ENCODE data around the gene TGIF2.
"Not testable (repeated sequence)": the region's sequence is repeated elsewhere in the genome, so short reads cannot be mapped to it uniquely, and the experiment has no call there.

TGIF2 gene

GRCh38 chr20:36564726-36565121 lies 8.7 kb upstream of the TGIF2 start:
- not testable (repeated sequence) for H3K27ac Mint-ChIP-seq; ATAC-seq; DNase-seq (ENCODE audit: low spot score in 2 of 2)

GRCh38 chr20:36565520-36565919 lies 7.9 kb upstream of the TGIF2 start:
- no peak overlapping the region for H3K27ac Mint-ChIP-seq
- DNase-seq (ENCODE audit: low spot score in 2 of 2), result no peak
- H3K9me3 Mint-ChIP-seq, result peaks cover 6% of the 10 kb centered on the region
- no peak for ATAC-seq
- no peak overlapping the region for H3K4me3 Mint-ChIP-seq
- peaks cover 8% of the 10 kb centered on the region for H3K36me3 Mint-ChIP-seq
- H3K4me1 Mint-ChIP-seq, result peaks cover 22% of the 10 kb centered on the region

More at GRCh38 chr20:36564726-36565121, 8.7 kb upstream of the TGIF2 start:
- peaks cover 22% of the 10 kb centered on the region for H3K4me1 Mint-ChIP-seq
- H3K9me3 Mint-ChIP-seq, H3K36me3 Mint-ChIP-seq, H3K4me3 Mint-ChIP-seq: not testable (repeated sequence)

- no peak for DNase-seq (ENCODE audit: low spot score in 2 of 2)
- Mint-ChIP-seq H3K36me3 (peaks cover 13% of the 10 kb centered on the region), H3K4me1 (peaks cover 23% of the 10 kb centered on the region), H3K27ac (peak overlapping the region; percentile 4), H3K9me3 (peaks cover 3% of the 10 kb centered on the region), H3K4me3 (no peak overlapping the region)
- no peak for ATAC-seq
Observed at GRCh38 chr20:36569847-36570429, 3.5 kb upstream of the TGIF2 start.

GRCh38 chr20:36571564-36572504 lies 1.6 kb upstream of the TGIF2 start:
- H3K27ac Mint-ChIP-seq, result peak overlapping the region; percentile 97
- H3K9me3 Mint-ChIP-seq, result no peaks in the 10 kb centered on the region
- H3K4me1 Mint-ChIP-seq, result peaks cover 36% of the 10 kb centered on the region
- H3K4me3 Mint-ChIP-seq, result peak overlapping the region; percentile 88
- peaks cover 32% of the 10 kb centered on the region for H3K36me3 Mint-ChIP-seq
- no peak for DNase-seq (ENCODE audit: low spot score in 2 of 2)
- ATAC-seq, result no peak

- DNase-seq (ENCODE audit: low spot score in 2 of 2), result no peak
Observed at GRCh38 chr20:36572701-36573102, 695 bp upstream of the TGIF2 start.

GRCh38 chr20:36573798-36574365 lies 485 bp downstream of the TGIF2 start:
- H3K9me3 Mint-ChIP-seq, result no peaks in the 10 kb centered on the region
- peak overlapping the region; percentile 91 for H3K27ac Mint-ChIP-seq
- H3K36me3 Mint-ChIP-seq, result peaks cover 51% of the 10 kb centered on the region
- peaks cover 36% of the 10 kb centered on the region for H3K4me1 Mint-ChIP-seq
- peak overlapping the region; percentile 88 for H3K4me3 Mint-ChIP-seq
- ATAC-seq, result no peak
- peak in 1 of 2 donors; percentile 62 for DNase-seq (ENCODE audit: low spot score in 2 of 2)

More at GRCh38 chr20:36572701-36573102, 695 bp upstream of the TGIF2 start:
- peak overlapping the region; percentile 97 for H3K27ac Mint-ChIP-seq
- H3K9me3 Mint-ChIP-seq, result no peaks in the 10 kb centered on the region
- peak overlapping the region; percentile 88 for H3K4me3 Mint-ChIP-seq
- ATAC-seq, result peak; percentile 92
- H3K36me3 Mint-ChIP-seq, result peaks cover 39% of the 10 kb centered on the region
- H3K4me1 Mint-ChIP-seq, result peaks cover 36% of the 10 kb centered on the region

GRCh38 chr20:36574366-36575135 lies 1.2 kb downstream of the TGIF2 start:
- DNase-seq (ENCODE audit: low spot score in 2 of 2), result peak in 1 of 2 donors; percentile 68
- peaks cover 36% of the 10 kb centered on the region for H3K4me1 Mint-ChIP-seq
- peak overlapping the region; percentile 88 for H3K4me3 Mint-ChIP-seq
- peaks cover 58% of the 10 kb centered on the region for H3K36me3 Mint-ChIP-seq
- H3K27ac Mint-ChIP-seq, result peak overlapping the region; percentile 91
- ATAC-seq, result no peak
- no peaks in the 10 kb centered on the region for H3K9me3 Mint-ChIP-seq

- no peak for ATAC-seq
- H3K4me3 Mint-ChIP-seq, result peak overlapping the region; percentile 88
- H3K27ac Mint-ChIP-seq, result peak overlapping the region; percentile 91
- peaks cover 44% of the 10 kb centered on the region for H3K4me1 Mint-ChIP-seq
- no peak for DNase-seq (ENCODE audit: low spot score in 2 of 2)
- peaks cover 73% of the 10 kb centered on the region for H3K36me3 Mint-ChIP-seq
- H3K9me3 Mint-ChIP-seq, result no peaks in the 10 kb centered on the region
Observed at GRCh38 chr20:36576081-36576445, 2.7 kb downstream of the TGIF2 start.

GRCh38 chr20:36578356-36579041 lies 5.1 kb downstream of the TGIF2 start:
- Mint-ChIP-seq H3K27ac (no peak overlapping the region), H3K4me3 (no peak overlapping the region)

GRCh38 chr20:36579996-36580545 lies 6.7 kb downstream of the TGIF2 start:
- H3K4me1 Mint-ChIP-seq, result peaks cover 33% of the 10 kb centered on the region
- no peak for DNase-seq (ENCODE audit: low spot score in 2 of 2)
- ATAC-seq, result no peak
- H3K4me3 Mint-ChIP-seq, result no peak overlapping the region
- H3K9me3 Mint-ChIP-seq, result no peaks in the 10 kb centered on the region
- peaks cover 97% of the 10 kb centered on the region for H3K36me3 Mint-ChIP-seq
- no peak overlapping the region for H3K27ac Mint-ChIP-seq

More at GRCh38 chr20:36578356-36579041, 5.1 kb downstream of the TGIF2 start:
- ATAC-seq (no peak), DNase-seq (ENCODE audit: low spot score in 2 of 2) (no peak)
- peaks cover 90% of the 10 kb centered on the region for H3K36me3 Mint-ChIP-seq
- peaks cover 40% of the 10 kb centered on the region for H3K4me1 Mint-ChIP-seq
- no peaks in the 10 kb centered on the region for H3K9me3 Mint-ChIP-seq

- Mint-ChIP-seq H3K4me1 (peaks cover 27% of the 10 kb centered on the region), H3K9me3 (no peaks in the 10 kb centered on the region), H3K4me3 (peak overlapping the region; percentile 25), H3K27ac (peak overlapping the region; percentile 84), H3K36me3 (peaks cover 96% of the 10 kb centered on the region)
- no peak for DNase-seq (ENCODE audit: low spot score in 2 of 2)
- peak; percentile 94 for ATAC-seq
Observed at GRCh38 chr20:36582322-36582721, 8.9 kb downstream of the TGIF2 start.

GRCh38 chr20:36582821-36583220 lies 9.4 kb downstream of the TGIF2 start:
- peaks cover 96% of the 10 kb centered on the region for H3K36me3 Mint-ChIP-seq
- peak overlapping the region; percentile 25 for H3K4me3 Mint-ChIP-seq
- no peaks in the 10 kb centered on the region for H3K9me3 Mint-ChIP-seq
- no peak for DNase-seq (ENCODE audit: low spot score in 2 of 2)
- peaks cover 31% of the 10 kb centered on the region for H3K4me1 Mint-ChIP-seq
- peak overlapping the region; percentile 84 for H3K27ac Mint-ChIP-seq
- no peak for ATAC-seq

GRCh38 chr20:36584018-36584481 lies 10.7 kb downstream of the TGIF2 start:
- Mint-ChIP-seq H3K4me1 (peaks cover 31% of the 10 kb centered on the region), H3K36me3 (peaks cover 96% of the 10 kb centered on the region), H3K9me3 (no peaks in the 10 kb centered on the region), H3K4me3 (no peak overlapping the region), H3K27ac (no peak overlapping the region)
- ATAC-seq (no peak), DNase-seq (ENCODE audit: low spot score in 2 of 2) (no peak)
